ENCODE results near the gene TP53I11.

- TF ChIP-seq POLR2A (IDR thresholded peaks at IDR 0.05; ENCODE audit: low read depth, low read length): no peak
- TF ChIP-seq EZH2 (IDR thresholded peaks at IDR 0.05; ENCODE audit: borderline replicate concordance, low read depth, low read length, severe bottlenecking): no peak
- TF ChIP-seq CTCF (IDR thresholded peaks at IDR 0.05; ENCODE audit: extremely low read depth in 1 of 2, insufficient read depth in 1 of 2, low read depth in 1 of 2, low read length in 2 of 2): no peak
These were observed 48.4 kb upstream of the TP53I11 start for GRCh38 chr11:44999068-44999467.

Data from endothelial cell of umbilical vein (primary cell).